Activated T-cell treated with anti-CD3 and anti-CD28 coated beads, Interleukin-2, amount 50 U/mL, for 4 hours (primary cell): ENCODE results near the gene MRPL36. TPM values are rescaled to one million over a fixed set of nuclear protein-coding genes. Genes with fewer than 3 reads are reported as not detected.

ENCODE experiments used
- ATAC-seq, 2 donors: fragments of 200-7000 bp; cut with Tn5 transposase; one replicate each; pipeline ENCODE4 v1.10.0; 2021
- DNase-seq: peaks from one replicate; pipeline ENCODE4 v3.0.0-alpha.2; 2020
- H3K27me3 Mint-ChIP-seq: one replicate; pipeline ENCODE4 v1.8.0; 2021; ENCODE audit warnings: low read depth, mixed read lengths
- H3K36me3 Mint-ChIP-seq: one replicate; pipeline ENCODE4 v1.8.0; 2022; ENCODE audit warnings: mixed read lengths; ENCODE audit not compliant: insufficient read depth
- H3K4me1 Mint-ChIP-seq: one replicate; pipeline ENCODE4 v1.8.0; 2021; ENCODE audit warnings: low read depth, mixed read lengths
- H3K4me3 Mint-ChIP-seq: one replicate; pipeline ENCODE4 v1.8.0; 2021; ENCODE audit warnings: mild to moderate bottlenecking, moderate library complexity, mixed read lengths
- H3K9me3 Mint-ChIP-seq: one replicate; pipeline ENCODE4 v1.8.0; 2021; ENCODE audit warnings: mixed read lengths
- total RNA-seq, 3 donors: library from RNA; stranded (reverse); gene quantifications; one replicate each; pipeline ENCODE4 v1.2.1, GENCODE V29; 2021

Gene MRPL36
- total RNA-seq, 3 donors from 2014 or later: 72.8 to 85.9 (median 77.8) TPM

DNA sequence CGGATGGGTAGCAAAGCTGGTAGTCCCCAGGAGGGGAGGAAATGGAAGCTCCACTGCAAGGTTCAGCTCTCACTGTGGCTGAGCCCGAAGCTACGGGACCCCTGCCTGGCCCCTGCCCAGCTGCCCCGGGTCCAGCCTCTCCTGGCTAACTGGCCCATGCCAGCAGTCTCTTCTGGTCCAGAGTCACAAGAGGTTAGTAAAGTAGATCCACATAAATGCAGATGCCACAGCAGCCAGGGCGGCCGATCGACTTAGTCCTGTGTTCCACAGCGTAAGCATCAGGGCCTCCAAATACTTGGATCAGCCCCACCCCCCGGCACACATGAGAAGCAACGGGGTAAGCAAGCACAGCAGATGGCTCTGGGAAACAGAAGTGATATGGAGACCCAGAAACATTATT lies 42.1 kb downstream of the MRPL36 start:
- ATAC-seq (no peak), DNase-seq (no peak)
- H3K4me1 Mint-ChIP-seq: no peaks in the 10 kb centered on the region
- peaks cover 8% of the 10 kb centered on the region for H3K27me3 Mint-ChIP-seq
- peaks cover 8% of the 10 kb centered on the region for H3K9me3 Mint-ChIP-seq
- H3K4me3 Mint-ChIP-seq: no peak overlapping the region
- H3K36me3 Mint-ChIP-seq: no peaks in the 10 kb centered on the region

DNA sequence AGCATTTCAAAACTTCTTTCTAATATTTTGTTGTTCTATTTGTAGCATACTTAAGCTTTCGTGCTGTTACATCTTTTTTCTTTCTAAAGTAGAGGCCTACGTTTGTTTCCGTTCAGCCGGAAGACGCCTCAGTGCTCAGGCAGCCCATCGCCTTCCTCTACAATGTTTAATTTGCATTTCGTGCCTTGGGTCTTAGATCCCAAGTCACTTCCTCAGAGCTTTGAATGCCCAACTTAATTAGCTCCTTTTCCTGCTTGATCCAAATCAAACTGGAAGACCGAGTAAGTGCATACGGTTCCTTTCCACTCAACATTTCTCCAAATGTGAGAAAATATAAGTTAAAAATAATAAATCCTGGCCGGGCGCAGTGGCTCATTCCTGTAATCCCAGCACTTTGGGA lies 43.2 kb downstream of the MRPL36 start:
- DNase-seq: no peak
- Mint-ChIP-seq H3K9me3 (peaks cover 8% of the 10 kb centered on the region), H3K4me1 (no peaks in the 10 kb centered on the region), H3K36me3 (no peaks in the 10 kb centered on the region), H3K27me3 (peaks cover 8% of the 10 kb centered on the region), H3K4me3 (no peak overlapping the region)
- no peak for ATAC-seq

DNA sequence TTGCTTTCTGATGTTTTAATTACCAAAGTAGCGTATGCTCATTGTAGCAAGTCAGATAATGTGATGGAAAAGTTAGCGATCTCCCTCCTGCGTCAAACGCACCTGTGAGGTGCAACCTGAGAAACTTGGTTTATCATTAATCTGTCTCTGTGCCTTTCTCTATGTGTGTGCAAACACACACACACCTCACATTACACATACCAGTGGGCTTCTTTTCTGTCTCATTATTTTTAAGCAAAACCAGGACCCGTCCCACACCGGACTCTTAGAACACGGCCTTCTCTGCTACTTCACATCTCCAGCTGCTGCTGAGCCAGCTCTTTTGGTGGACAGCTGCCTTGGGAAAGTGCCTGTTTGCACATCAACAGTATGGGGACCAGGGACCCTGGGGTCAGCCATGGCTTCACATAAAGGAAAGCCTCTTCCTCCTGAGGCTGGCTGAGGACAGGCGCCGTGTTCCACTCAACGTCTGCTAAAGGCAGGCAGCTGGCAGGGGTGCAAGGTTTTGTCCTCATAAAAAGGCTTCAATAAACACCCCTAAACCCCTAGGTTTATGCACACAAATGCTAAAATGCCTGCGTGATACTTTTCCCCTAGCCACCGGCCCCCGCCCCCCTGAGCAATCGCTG lies 44.2 kb downstream of the MRPL36 start:
- Mint-ChIP-seq H3K27me3 (peaks cover 9% of the 10 kb centered on the region), H3K36me3 (no peaks in the 10 kb centered on the region), H3K9me3 (peaks cover 8% of the 10 kb centered on the region), H3K4me1 (no peaks in the 10 kb centered on the region), H3K4me3 (no peak overlapping the region)
- DNase-seq (no peak), ATAC-seq (no peak)

DNA sequence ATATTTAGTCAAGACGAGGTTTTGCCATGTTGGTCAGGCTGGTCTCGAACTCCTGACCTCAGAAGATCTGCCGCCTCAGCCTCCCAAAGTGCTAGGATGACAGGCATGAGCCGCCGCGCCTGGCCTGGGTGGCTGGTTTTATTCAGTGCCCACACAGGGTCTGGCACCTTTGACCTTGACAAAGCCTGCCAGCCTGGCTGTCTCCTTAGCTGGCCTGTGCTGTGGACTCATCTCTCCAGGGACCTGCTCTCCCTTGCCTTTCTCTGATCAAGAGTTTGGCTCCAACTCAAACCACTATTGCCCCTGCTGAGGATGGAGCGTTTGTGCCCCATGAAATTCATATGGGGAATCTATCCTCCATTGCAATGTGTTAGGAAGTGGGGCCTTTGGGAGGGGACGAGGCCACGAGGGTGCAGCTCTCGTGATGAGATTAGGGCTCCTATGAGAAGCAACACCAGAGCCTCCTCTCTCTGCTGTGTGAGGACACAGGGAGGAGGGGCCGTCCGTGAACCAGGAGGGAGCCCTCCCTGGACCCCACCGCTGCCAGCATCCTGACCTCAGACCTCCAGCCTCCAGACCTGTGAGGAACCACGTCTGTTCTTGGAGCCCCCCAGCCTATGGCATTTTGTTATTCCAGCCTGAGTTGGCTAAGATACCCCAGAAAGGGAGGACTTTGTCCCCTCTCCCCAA lies 45.0 kb downstream of the MRPL36 start:
- ATAC-seq: no peak
- H3K4me3 Mint-ChIP-seq: no peak overlapping the region
- no peaks in the 10 kb centered on the region for H3K4me1 Mint-ChIP-seq
- H3K27me3 Mint-ChIP-seq: peaks cover 14% of the 10 kb centered on the region
- H3K36me3 Mint-ChIP-seq: no peaks in the 10 kb centered on the region
- peaks cover 8% of the 10 kb centered on the region for H3K9me3 Mint-ChIP-seq
- DNase-seq: no peak

DNA sequence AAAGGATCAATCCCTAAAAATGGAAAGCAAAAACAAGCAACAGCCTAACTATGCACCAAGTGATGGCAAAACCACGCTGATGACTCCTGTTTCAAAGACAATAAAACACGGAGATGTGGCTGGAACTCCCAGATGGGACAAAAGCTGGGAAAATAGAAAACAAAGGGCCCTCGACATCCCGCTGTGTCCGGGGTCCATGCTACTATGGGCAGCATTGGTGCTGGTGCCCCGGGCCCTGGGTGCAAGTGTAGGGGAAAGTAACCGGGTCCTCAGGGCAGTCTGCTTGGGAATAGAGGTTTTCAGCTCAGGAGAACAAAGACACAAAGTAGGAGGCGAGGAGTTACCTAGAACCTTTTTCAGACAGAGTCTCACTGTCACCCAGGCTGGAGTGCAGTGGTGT lies 46.1 kb downstream of the MRPL36 start:
- peaks cover 4% of the 10 kb centered on the region for H3K9me3 Mint-ChIP-seq
- H3K4me1 Mint-ChIP-seq: no peaks in the 10 kb centered on the region
- H3K36me3 Mint-ChIP-seq: no peaks in the 10 kb centered on the region
- peaks cover 15% of the 10 kb centered on the region for H3K27me3 Mint-ChIP-seq
- no peak overlapping the region for H3K4me3 Mint-ChIP-seq
- DNase-seq (no peak), ATAC-seq (no peak)

DNA sequence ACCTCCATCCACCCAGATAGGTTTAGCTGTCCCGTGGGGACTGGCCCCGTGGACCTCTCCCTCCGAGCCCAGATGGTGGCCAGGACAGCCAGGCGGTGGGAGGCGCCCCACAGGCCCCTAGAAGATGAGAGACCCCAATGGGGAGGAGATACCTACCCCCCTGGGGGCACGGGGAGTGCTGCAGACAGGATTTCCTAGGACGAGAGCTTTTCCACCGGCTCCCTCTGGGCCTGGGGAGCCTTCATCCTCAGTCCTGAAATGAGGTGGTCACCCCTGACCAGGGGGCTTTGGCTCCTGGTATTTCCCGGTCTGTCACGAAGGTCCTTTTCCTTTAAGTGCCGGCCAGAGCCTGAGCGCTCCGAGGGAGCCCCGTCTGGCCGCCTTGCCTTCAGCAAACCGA lies 46.8 kb downstream of the MRPL36 start:
- H3K4me3 Mint-ChIP-seq: no peak overlapping the region
- no peaks in the 10 kb centered on the region for H3K9me3 Mint-ChIP-seq
- DNase-seq (no peak), ATAC-seq (no peak)
- peaks cover 13% of the 10 kb centered on the region for H3K27me3 Mint-ChIP-seq
- no peaks in the 10 kb centered on the region for H3K36me3 Mint-ChIP-seq
- H3K4me1 Mint-ChIP-seq: no peaks in the 10 kb centered on the region

DNA sequence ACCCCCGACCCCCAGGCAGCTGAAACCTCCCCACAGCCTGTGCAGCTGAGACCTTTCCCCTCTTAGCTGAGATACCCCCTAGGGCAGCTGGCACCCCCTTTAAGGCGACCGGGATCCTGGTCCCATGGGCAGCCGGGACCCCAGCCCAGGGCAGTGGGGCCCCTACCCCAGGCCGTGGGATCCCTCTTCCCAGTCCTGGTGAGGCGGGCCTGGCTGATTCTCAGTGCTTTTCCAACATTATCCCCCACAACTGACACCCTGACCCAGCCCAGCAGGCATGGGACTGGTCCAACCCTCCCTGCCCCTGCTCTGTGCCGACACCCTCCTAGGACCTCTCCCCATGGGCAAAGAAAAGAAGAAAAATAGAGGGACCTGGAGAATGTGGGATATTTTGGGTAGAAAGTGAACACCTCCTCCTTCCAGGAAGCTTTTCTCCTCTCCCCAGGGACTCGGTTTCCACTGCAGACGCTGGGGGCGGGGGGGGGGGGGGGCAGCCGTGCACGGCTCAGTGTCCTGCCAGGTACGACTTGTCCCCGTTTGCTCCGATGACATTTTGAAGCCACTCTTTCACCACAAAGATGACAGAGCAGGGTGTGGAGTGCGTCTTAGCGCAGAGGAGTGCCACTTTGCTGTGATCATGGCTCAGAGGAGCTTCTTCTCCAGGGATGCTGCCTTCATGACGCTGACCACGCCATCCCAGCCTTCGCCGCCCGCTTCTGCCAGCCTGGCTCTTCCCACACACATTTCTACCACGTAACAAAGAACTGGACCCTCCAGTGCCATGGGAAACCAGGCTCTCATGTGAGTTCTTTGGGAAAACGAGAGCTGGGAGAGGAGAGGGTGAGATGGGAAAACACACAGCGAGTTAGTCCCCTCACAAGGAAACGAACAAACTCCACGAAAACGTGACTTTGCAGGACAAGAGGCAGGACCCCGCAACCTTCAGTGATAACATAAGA lies 47.5 kb downstream of the MRPL36 start:
- Mint-ChIP-seq H3K4me3 (no peak overlapping the region), H3K4me1 (no peaks in the 10 kb centered on the region), H3K9me3 (no peaks in the 10 kb centered on the region), H3K27me3 (peaks cover 13% of the 10 kb centered on the region), H3K36me3 (no peaks in the 10 kb centered on the region)
- no peak for DNase-seq
- no peak for ATAC-seq

DNA sequence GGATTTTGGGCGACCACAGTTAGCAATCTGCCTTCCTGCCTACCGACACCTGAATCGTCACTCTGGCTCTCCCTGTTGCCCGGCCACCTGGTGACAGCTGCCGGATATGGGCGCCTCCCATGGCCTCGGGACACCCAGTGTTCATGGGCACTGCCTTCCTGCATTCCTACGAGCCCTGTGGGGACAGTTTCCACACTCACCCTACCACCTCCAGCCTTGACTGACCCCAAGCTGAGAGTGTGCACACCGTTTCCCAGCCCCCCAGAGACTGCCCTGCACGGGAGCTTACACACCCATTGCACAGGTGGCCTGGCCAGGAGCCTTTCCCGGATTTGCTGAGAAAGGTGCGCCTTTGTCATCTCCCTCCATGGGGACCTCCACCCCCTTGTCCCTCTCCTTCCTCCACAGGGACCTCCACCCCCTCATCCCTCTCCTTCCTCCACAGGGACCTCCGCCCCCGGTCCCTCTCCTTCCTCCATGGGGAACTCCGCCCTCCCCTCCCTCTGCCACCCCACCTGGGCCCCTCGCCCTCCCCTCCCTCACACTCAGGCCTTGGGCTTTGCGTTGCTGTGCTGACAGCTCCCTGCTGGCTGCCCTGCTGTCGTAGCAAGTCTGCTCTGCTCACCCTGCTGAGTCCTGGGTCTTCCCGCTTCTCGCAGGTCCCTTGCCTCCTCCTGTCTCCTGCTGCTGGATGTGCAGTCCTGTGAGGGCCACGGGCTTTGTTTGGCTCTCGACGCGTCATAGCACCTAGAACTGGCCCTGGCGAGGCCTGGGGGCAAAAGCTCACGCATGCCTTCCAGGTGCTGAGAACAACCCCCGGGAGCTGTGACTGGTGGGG lies 48.4 kb downstream of the MRPL36 start:
- ATAC-seq: no peak
- Mint-ChIP-seq H3K27me3 (peaks cover 13% of the 10 kb centered on the region), H3K4me1 (no peaks in the 10 kb centered on the region), H3K9me3 (no peaks in the 10 kb centered on the region), H3K36me3 (no peaks in the 10 kb centered on the region), H3K4me3 (no peak overlapping the region)
- no peak for DNase-seq

DNA sequence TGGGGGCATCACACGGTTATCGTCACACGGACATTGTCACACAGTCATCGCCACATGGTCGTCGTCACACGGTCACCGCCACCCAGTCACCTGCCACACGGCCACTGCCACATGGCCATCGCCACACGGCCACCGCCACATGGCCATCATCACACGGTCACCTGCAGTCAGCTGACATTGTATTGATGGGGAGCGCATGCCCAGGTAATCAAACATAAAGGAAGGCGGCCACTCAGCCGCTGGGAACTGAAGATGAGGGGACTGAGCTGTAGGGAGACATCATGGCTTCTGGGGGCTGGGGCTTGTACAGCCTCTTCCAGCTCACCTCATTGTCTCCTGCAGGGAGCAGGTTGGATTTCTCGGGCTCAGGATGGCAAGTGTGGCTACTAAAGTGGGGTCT lies 49.2 kb downstream of the MRPL36 start:
- H3K36me3 Mint-ChIP-seq: no peaks in the 10 kb centered on the region
- H3K4me1 Mint-ChIP-seq: no peaks in the 10 kb centered on the region
- ATAC-seq: no peak
- DNase-seq: no peak
- no peak overlapping the region for H3K4me3 Mint-ChIP-seq
- H3K9me3 Mint-ChIP-seq: no peaks in the 10 kb centered on the region
- peaks cover 17% of the 10 kb centered on the region for H3K27me3 Mint-ChIP-seq

DNA sequence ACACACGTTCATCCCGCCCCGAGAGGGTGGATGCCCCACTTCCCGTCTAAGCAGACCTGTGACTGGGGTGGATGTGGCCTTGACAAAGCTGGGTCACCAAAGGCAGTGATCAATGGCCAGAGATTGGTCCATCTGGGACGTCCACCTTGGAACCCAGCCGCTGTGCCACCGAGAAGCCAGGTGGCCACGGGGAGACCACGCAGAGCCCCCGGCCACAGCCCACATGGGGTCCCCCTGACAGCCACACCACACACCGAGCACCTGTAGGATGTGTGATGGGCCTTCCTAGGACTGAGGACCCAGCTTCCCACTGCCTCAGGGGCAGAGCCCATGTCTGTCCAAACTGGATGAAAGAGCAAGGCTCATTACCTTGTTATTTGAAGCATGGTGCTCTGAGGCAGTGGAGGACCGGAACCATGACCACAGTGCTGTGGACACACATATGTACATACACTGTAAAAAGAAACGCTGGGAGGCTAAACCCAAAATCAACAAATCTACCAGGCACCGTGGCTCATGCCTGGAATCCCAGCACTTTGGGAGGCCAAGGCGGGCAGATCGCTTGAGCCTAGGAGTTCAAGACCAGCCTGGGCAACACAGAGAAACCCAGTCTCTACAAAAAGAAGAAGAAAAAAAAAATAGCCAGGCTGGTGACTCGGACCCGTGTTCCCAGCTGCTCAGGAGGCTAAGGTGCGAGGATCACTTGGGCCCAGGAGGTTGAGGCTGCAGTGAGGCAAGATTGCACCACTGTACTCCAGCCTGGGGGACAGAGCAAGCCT lies 50.1 kb downstream of the MRPL36 start:
- Mint-ChIP-seq H3K27me3 (peaks cover 19% of the 10 kb centered on the region), H3K9me3 (no peaks in the 10 kb centered on the region), H3K4me3 (no peak overlapping the region), H3K36me3 (no peaks in the 10 kb centered on the region), H3K4me1 (no peaks in the 10 kb centered on the region)
- ATAC-seq: no peak
- no peak for DNase-seq

DNA sequence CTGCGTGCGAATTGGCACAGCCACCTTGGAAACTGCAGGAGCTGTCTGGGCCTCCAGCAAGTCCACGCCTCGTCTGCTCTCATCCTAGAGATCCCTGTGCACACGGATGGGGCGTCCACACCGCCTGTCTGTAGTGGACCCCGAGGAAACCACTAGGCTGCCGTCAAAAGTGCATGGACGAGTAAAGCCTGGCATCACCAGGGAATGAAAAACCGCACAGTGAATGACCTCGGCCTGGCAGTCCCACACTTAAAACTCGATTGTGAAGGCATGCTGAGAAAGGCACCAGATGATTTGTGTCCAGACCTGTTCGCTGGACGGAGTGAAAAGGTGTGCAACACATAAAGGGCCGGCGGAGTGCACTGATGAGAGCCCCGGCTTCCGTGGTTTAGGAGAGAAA lies 50.8 kb downstream of the MRPL36 start:
- no peak for DNase-seq
- no peak overlapping the region for H3K4me3 Mint-ChIP-seq

More for the DNA sequence above, 50.8 kb downstream of the MRPL36 start:
- Mint-ChIP-seq H3K27me3 (peaks cover 18% of the 10 kb centered on the region), H3K4me1 (no peaks in the 10 kb centered on the region), H3K9me3 (no peaks in the 10 kb centered on the region), H3K36me3 (no peaks in the 10 kb centered on the region)
- ATAC-seq: no peak
